RWPE2 (cell line): ENCODE measurements around the gene MPZ.

Experiments
- ATAC-seq: fragments of 200-7000 bp; cut with Tn5 transposase; 3 replicates; pipeline ENCODE4 v1.9.1; 2021; ENCODE audit warnings: low read depth
- DNase-seq: peaks from one replicate; pipeline ENCODE4 v3.0.0-alpha.2; 2020; ENCODE audit warnings: low spot score
- H3K27ac ChIP-seq: fragments of 450-650 bp; 2 replicates; pipeline ENCODE4 v1.5.1; 2017; ENCODE audit warnings: mild to moderate bottlenecking; ENCODE audit not compliant: poor library complexity, severe bottlenecking
- H3K27me3 ChIP-seq: fragments of 250-450 bp; sonication (Bioruptor Pico); 2 replicates; pipeline ENCODE4 v1.5.1; 2021; ENCODE audit warnings: mild to moderate bottlenecking, moderate library complexity; ENCODE audit not compliant: insufficient read depth, poor library complexity, severe bottlenecking
- H3K36me3 ChIP-seq: fragments of 250-450 bp; sonication (Bioruptor Pico); 2 replicates; pipeline ENCODE4 v1.5.1; 2020; ENCODE audit warnings: low read depth, mild to moderate bottlenecking, moderate library complexity
- H3K4me1 ChIP-seq: fragments of 250-450 bp; sonication (Bioruptor Pico); 2 replicates; pipeline ENCODE4 v1.5.1; 2021; ENCODE audit warnings: mild to moderate bottlenecking, moderate library complexity; ENCODE audit not compliant: insufficient read depth, poor library complexity, severe bottlenecking
- H3K4me3 ChIP-seq: fragments of 250-450 bp; sonication (Bioruptor Pico); 2 replicates; pipeline ENCODE4 v1.5.1; 2021; ENCODE audit warnings: mild to moderate bottlenecking, moderate library complexity; ENCODE audit not compliant: severe bottlenecking
- H3K9me3 ChIP-seq: fragments of 250-450 bp; sonication (Bioruptor Pico); 2 replicates; pipeline ENCODE4 v1.5.1; 2021; ENCODE audit warnings: mild to moderate bottlenecking, moderate library complexity; ENCODE audit not compliant: severe bottlenecking
- TF ChIP-seq, protein P1 (sequence below): fragments of 450-650 bp; IDR thresholded peaks from one replicate; pipeline ENCODE4 v1.5.1; 2017; ENCODE audit warnings: mild to moderate bottlenecking, moderate library complexity; ENCODE audit not compliant: poor library complexity, severe bottlenecking

Gene MPZ

DNA sequence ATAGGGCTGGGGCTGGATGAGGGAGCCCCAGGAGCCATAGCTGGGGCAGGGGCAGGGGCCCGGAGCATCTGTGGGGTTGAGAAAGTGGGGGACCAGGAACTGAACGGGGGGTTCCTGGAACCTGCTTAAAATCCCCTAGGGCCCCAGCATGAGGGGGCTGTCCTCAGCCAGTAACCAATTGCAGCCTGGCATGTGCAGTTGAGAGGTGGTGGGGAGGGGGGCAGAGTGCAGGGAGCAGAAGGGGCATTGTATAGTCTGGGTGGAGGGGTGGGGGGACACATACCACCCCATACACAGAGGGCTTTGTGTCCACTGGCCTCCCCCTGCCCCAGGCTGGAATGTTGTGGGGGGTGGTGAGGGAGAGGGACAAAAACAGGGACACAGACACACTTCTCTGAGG is at the start of gene MPZ:
MPZ (minus strand) TSS at position 101 of the 400 bp plus-strand sequence; CDS start at position 38, 63 bp downstream.
- no peaks in the 10 kb centered on the region for H3K36me3 ChIP-seq
- H3K27me3 ChIP-seq, result no peaks in the 10 kb centered on the region
- H3K4me3 ChIP-seq, result no peak within 1 kb of the TSS
- TF ChIP-seq, protein P1, sequence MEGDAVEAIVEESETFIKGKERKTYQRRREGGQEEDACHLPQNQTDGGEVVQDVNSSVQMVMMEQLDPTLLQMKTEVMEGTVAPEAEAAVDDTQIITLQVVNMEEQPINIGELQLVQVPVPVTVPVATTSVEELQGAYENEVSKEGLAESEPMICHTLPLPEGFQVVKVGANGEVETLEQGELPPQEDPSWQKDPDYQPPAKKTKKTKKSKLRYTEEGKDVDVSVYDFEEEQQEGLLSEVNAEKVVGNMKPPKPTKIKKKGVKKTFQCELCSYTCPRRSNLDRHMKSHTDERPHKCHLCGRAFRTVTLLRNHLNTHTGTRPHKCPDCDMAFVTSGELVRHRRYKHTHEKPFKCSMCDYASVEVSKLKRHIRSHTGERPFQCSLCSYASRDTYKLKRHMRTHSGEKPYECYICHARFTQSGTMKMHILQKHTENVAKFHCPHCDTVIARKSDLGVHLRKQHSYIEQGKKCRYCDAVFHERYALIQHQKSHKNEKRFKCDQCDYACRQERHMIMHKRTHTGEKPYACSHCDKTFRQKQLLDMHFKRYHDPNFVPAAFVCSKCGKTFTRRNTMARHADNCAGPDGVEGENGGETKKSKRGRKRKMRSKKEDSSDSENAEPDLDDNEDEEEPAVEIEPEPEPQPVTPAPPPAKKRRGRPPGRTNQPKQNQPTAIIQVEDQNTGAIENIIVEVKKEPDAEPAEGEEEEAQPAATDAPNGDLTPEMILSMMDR, result no peak
- ATAC-seq (no peak), DNase-seq (no peak)
- peaks cover 3% of the 10 kb centered on the region for H3K4me1 ChIP-seq
- H3K9me3 ChIP-seq, result no peaks in the 10 kb centered on the region
- H3K27ac ChIP-seq, result no peak within 1 kb of the TSS

DNA sequence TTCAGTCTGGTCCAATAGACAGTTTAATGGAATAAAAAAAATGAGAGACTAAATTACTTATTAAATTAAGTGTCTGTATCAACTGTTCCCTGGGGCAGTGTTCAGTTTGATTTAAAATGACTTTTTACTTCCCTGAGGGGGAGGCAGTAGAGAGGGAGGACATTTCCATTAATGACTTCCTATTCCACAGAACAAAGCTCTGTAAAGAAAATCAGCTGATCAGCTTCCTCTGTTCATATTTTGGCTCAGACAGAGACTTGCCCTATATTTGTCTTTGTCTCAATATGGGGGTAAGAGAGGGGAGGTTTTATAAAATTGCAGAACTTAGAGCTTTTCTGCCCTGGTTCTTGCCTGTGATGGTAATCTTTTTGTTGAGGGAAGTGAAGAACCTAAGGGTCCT is 49.5 kb upstream of the MPZ start:
- Histone ChIP-seq H3K4me1 (no peaks in the 10 kb centered on the region), H3K27me3 (no peaks in the 10 kb centered on the region), H3K36me3 (peaks cover 37% of the 10 kb centered on the region), H3K27ac (no peak overlapping the region), H3K4me3 (no peak overlapping the region), H3K9me3 (no peaks in the 10 kb centered on the region)
- TF ChIP-seq, protein P1, result no peak
- ATAC-seq (no peak), DNase-seq (no peak)

DNA sequence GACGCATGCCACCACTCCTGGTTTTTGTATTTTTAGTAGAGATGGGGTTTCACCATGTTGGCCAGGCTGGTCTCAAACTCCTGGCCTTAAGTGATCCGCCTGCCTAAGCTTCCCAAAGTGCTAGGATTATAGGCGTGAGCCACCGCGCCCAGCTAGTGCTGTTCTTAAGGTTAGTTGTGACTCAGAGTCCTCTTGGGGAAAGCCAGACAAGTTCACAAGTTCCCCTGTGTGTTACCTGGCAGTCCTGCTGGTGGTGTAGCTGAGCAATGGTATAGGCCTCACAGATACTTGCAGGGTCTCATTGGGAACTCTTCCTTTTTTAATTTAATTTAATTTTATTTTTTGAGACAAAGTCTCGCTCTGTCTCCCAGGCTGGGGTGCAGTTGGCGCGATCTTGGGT is 47.3 kb upstream of the MPZ start:
- no peak for DNase-seq
- Histone ChIP-seq H3K9me3 (no peaks in the 10 kb centered on the region), H3K27ac (no peak overlapping the region), H3K4me1 (no peaks in the 10 kb centered on the region), H3K36me3 (peaks cover 36% of the 10 kb centered on the region), H3K27me3 (no peaks in the 10 kb centered on the region), H3K4me3 (no peak overlapping the region)
- ATAC-seq, result no peak
- TF ChIP-seq, protein P1, result no peak

DNA sequence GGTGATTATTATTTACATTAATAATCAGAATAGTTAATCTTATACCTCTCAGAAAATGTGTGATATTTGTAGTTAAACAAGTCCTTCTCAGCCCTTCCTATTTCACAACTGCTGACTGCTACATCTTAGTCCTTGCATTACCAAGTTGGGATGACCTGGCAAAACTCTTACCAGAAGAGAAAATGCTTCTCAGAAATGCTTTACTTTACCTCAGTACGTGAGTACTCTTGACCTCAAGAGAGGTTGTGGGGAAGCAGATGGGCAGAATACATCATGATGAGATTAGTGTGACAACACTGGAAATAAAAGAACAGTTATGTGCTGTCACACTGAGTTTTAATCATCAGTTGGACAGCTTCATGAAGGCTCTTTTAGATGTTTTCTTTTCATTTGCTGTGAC is 41.7 kb upstream of the MPZ start:
- peaks cover 26% of the 10 kb centered on the region for H3K36me3 ChIP-seq
- TF ChIP-seq, protein P1, result no peak
- no peak overlapping the region for H3K4me3 ChIP-seq
- no peaks in the 10 kb centered on the region for H3K4me1 ChIP-seq
- DNase-seq (no peak), ATAC-seq (no peak)
- H3K27ac ChIP-seq, result no peak overlapping the region
- H3K9me3 ChIP-seq, result no peaks in the 10 kb centered on the region
- H3K27me3 ChIP-seq, result no peaks in the 10 kb centered on the region

DNA sequence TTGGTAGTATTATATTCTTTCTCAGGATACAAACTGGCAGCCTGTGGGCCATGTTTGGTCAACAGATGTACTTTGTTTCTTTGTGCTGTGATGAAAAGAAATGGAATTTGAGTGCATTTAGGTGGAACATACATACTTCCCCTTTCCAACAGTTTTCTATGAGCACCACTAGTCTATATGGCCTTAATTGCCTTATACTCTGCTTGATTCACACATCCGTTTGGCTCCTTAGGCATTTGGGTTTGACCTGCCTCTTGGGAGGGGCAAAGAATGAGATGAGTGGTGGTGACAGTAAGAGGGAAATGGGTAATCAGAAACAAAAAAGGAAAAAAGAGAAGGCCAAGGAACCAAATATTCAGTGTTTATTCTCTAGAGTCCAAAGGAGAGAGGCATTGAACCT is 40.9 kb upstream of the MPZ start:
- no peaks in the 10 kb centered on the region for H3K9me3 ChIP-seq
- no peaks in the 10 kb centered on the region for H3K27me3 ChIP-seq
- no peak overlapping the region for H3K27ac ChIP-seq
- H3K36me3 ChIP-seq, result peaks cover 27% of the 10 kb centered on the region
- DNase-seq (no peak), ATAC-seq (no peak)
- H3K4me3 ChIP-seq, result no peak overlapping the region
- TF ChIP-seq, protein P1, result no peak
- no peaks in the 10 kb centered on the region for H3K4me1 ChIP-seq
